ENCODE measurements around the gene CACNA1F. TPM values are rescaled to one million over a fixed set of nuclear protein-coding genes. Genes with fewer than 3 reads are reported as not detected.

Gene CACNA1F
- total RNA-seq, 1 experiment from 2014 or later = not detected

- intact Hi-C loops (cut with micrococcal nuclease; ENCODE audit: unreplicated experiment) = no loop called here
- Histone ChIP-seq H3K4me1 (ENCODE audit: insufficient read depth, low read length, poor library complexity, severe bottlenecking) (no peaks in the 10 kb centered on the region), H3K4me3 (ENCODE audit: low read depth, low read length, poor library complexity, severe bottlenecking) (no peak overlapping the region), H3K9me3 (ENCODE audit: low read depth, low read length, poor library complexity, severe bottlenecking) (no peaks in the 10 kb centered on the region), H3K36me3 (ENCODE audit: insufficient read depth, low read length, poor library complexity, severe bottlenecking) (no peaks in the 10 kb centered on the region), H3K27me3 (replicated peaks; ENCODE audit: insufficient read depth, low read depth, low read length, poor library complexity) (no peaks in the 10 kb centered on the region), H3K27ac (ENCODE audit: low read depth, low read length, poor library complexity, severe bottlenecking) (no peak overlapping the region)
- TF ChIP-seq EZH2 (IDR thresholded peaks at IDR 0.05; ENCODE audit: borderline replicate concordance, low read depth, low read length, poor library complexity, severe bottlenecking) (no peak), CTCF (conservative IDR thresholded peaks at IDR 0.05; ENCODE audit: low read depth, low read length) (no peak)
- CTCF ChIA-PET = no interaction called here
- no TSS peak for BruUV-seq (replicated peaks)
- POLR2A ChIA-PET (ENCODE audit: low non-redundant PET) = no interaction called here
- no peak for DNase-seq (ENCODE audit: low spot score)
These were observed 24.7 kb downstream of the CACNA1F start for GRCh38 chrX:49208399-49208798.

- H3K9me3 ChIP-seq (ENCODE audit: low read depth, low read length, poor library complexity, severe bottlenecking) = no peaks in the 10 kb centered on the region
- no TSS peak for BruUV-seq (replicated peaks)
- no peak for TF ChIP-seq EZH2 (IDR thresholded peaks at IDR 0.05; ENCODE audit: borderline replicate concordance, low read depth, low read length, poor library complexity, severe bottlenecking)
- TF ChIP-seq CTCF (conservative IDR thresholded peaks at IDR 0.05; ENCODE audit: low read depth, low read length) = no peak
- no peak for DNase-seq (ENCODE audit: low spot score)
- H3K4me1 ChIP-seq (ENCODE audit: insufficient read depth, low read length, poor library complexity, severe bottlenecking) = no peaks in the 10 kb centered on the region
- CTCF ChIA-PET = no interaction called here
- H3K27ac ChIP-seq (ENCODE audit: low read depth, low read length, poor library complexity, severe bottlenecking) = no peak overlapping the region
- intact Hi-C loops (cut with micrococcal nuclease; ENCODE audit: unreplicated experiment) = no loop called here
- POLR2A ChIA-PET (ENCODE audit: low non-redundant PET) = no interaction called here
- H3K27me3 ChIP-seq (replicated peaks; ENCODE audit: insufficient read depth, low read depth, low read length, poor library complexity) = no peaks in the 10 kb centered on the region
- H3K4me3 ChIP-seq (ENCODE audit: low read depth, low read length, poor library complexity, severe bottlenecking) = no peak overlapping the region
- H3K36me3 ChIP-seq (ENCODE audit: insufficient read depth, low read length, poor library complexity, severe bottlenecking) = no peaks in the 10 kb centered on the region
These were observed 26.6 kb downstream of the CACNA1F start for GRCh38 chrX:49206543-49206942.

GRCh38 chrX:49205443-49205842 lies 27.7 kb downstream of the CACNA1F start:
- Histone ChIP-seq H3K27me3 (replicated peaks; ENCODE audit: insufficient read depth, low read depth, low read length, poor library complexity) (no peaks in the 10 kb centered on the region), H3K4me1 (ENCODE audit: insufficient read depth, low read length, poor library complexity, severe bottlenecking) (no peaks in the 10 kb centered on the region), H3K36me3 (ENCODE audit: insufficient read depth, low read length, poor library complexity, severe bottlenecking) (no peaks in the 10 kb centered on the region), H3K4me3 (ENCODE audit: low read depth, low read length, poor library complexity, severe bottlenecking) (no peak overlapping the region), H3K27ac (ENCODE audit: low read depth, low read length, poor library complexity, severe bottlenecking) (no peak overlapping the region), H3K9me3 (ENCODE audit: low read depth, low read length, poor library complexity, severe bottlenecking) (no peaks in the 10 kb centered on the region)
- ChIA-PET POLR2A (ENCODE audit: low non-redundant PET) (no interaction called here), CTCF (no interaction called here)
- no peak for DNase-seq (ENCODE audit: low spot score)
- BruUV-seq (replicated peaks) = no TSS peak
- no peak for TF ChIP-seq EZH2 (IDR thresholded peaks at IDR 0.05; ENCODE audit: borderline replicate concordance, low read depth, low read length, poor library complexity, severe bottlenecking)
- no peak for TF ChIP-seq CTCF (conservative IDR thresholded peaks at IDR 0.05; ENCODE audit: low read depth, low read length)
- intact Hi-C loops (cut with micrococcal nuclease; ENCODE audit: unreplicated experiment) = no loop called here

Data from A673 (cell line).